Left hindlimb (tissue), 1 donor: Measurements from ENCODE around the gene EFCAB9.
"Not testable (repeated sequence)": the region's sequence is repeated elsewhere in the genome, so short reads cannot be mapped to it uniquely, and the experiment has no call there.

ENCODE experiments used
- DNase-seq: peaks from one replicate; pipeline ENCODE4 v3.0.0-alpha.2; 2018

The EFCAB9 gene

GRCh38 chr5:172193872-172194271, at the start of gene EFCAB9:
TSS of gene EFCAB9 (plus strand) at chr5:172194172. CDS start at chr5:172194173, 1 bp downstream.
- no peak for DNase-seq

GRCh38 chr5:172144291-172144815, 49.6 kb upstream of the EFCAB9 start:
- no peak for DNase-seq

GRCh38 chr5:172144931-172145869, 48.8 kb upstream of the EFCAB9 start:
- no peak for DNase-seq

- DNase-seq: no peak
These were observed 47.9 kb upstream of the EFCAB9 start for GRCh38 chr5:172145870-172146747.

DNA sequence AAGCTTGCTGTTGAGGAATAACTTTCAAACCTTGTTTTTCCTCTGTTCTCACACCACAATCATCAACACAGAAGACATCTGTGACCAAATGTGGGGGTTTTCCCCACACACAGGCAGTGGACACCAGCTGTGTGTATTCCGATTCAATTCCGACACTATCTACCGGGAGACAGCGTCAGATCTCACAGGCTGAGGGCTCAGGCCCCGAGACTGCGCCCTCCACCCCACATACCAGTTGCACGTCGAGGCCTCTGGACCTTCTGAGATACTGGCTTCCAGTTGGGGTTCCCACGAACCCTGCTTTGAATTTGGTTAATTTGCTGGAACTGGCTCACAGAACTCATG, 47.3 kb upstream of the EFCAB9 start:
- no peak for DNase-seq

- DNase-seq: no peak
These were observed 46.1 kb upstream of the EFCAB9 start for GRCh38 chr5:172147857-172148256.

- no peak for DNase-seq
These were observed 45.6 kb upstream of the EFCAB9 start for GRCh38 chr5:172148381-172148780.

DNA sequence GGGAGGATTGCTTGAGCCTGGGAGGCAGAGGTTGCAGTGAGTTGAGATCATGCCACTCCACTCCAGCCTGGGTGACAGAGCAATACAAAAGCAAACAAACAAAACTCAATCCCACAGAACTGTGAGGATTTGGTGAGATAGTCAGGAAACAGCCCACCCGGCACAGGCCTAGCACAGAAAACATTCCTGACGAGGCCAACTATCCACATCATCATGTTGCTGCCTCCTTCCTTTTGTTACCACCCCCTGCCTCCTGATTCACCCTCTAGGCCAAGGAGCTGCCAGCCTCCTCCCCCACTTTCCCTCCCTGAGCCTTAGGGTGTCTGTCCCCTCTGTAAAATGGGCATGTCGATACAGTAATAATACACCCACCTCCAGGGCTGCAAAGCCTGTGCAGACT, 44.9 kb upstream of the EFCAB9 start:
- DNase-seq: no peak

GRCh38 chr5:172149481-172149880, 44.5 kb upstream of the EFCAB9 start:
- DNase-seq: not testable (repeated sequence)

DNA sequence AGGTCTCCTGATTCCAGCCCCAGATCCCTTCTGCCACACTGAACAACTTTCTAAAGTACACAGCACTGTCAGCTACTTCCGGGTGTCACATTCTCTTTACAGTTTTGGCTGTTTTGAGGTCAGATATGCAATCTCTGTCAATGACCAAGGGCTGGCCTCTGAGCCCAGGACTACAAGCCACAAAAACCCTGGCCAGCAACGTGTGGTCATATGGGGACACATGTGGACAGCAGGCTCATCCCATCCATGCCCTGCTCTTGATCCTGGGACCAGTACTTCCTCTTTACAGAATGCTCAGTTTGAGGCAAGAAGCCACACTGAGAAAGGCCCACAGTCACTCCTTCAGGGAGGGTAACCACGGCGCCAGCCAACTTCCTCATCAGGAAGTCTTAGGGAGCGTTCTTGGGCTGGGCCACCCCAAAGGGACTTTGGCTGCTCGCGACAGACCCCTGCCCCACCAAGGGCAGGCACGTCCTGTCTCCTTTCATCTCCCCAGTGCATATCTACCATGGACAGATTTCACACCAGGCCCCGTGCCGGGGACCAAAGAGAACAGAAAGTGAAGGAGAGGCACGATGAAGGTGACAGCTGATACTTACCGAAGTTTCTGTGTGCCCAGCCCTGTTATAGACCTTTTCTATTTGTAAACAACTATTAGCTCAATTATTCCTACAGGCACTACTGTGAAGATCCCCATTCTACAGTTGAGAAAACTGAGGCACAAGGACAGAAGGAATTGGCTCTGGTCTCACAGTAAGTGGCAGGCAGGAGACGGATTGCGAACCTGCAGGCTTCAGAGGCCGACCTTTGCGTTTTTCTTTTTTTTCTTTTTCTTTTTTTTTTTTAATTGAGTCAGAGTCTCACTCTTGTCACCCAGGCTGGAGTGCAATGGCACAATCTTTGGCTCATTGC, 43.2 kb upstream of the EFCAB9 start:
- no peak for DNase-seq

GRCh38 chr5:172151661-172152210, 42.2 kb upstream of the EFCAB9 start:
- DNase-seq: no peak

DNA sequence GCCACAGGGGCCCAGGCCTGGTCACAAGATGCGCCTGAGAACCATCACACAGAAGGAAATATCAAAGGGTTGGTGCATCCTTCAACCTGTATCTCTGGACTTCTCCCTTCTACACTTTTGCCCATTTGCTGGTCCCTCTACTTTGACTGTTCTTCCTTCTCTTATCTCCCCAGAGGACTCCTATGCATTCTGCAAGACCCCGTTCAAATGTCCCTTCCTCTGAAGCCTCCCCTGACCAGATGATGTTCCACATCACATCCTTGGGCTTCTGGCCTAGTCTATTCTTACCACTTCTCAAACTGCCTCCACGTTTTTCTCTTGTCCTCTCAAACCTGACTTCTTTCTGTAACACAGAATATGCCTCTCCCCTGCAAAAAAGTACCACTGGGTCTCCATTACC, 40.3 kb upstream of the EFCAB9 start:
- DNase-seq: no peak

GRCh38 chr5:172155101-172155500, 38.9 kb upstream of the EFCAB9 start:
- not testable (repeated sequence) for DNase-seq

GRCh38 chr5:172156541-172156994, 37.4 kb upstream of the EFCAB9 start:
- no peak for DNase-seq

DNA sequence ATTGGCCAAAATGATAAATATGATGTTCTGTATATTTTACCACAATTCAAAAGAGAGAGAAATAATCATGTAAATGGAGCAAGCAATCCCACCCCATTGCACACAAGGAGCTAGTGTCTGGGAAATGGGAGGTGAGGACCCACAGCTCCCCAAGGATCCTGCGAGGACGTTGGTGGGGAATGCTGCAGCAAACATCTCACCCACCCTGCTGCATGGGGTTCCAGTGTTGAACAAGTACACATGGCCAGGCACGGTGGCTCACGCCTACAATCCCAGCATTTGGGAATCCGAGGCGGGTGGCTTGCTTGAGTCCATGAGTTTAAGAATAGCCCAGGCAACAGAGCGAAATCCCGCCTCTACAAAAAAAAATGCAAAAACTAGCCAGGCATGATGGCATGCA, 35.0 kb upstream of the EFCAB9 start:
- DNase-seq: no peak

GRCh38 chr5:172160506-172160905, 33.5 kb upstream of the EFCAB9 start:
- peak; percentile 1 for DNase-seq

GRCh38 chr5:172162323-172162986, 31.5 kb upstream of the EFCAB9 start:
- peak; percentile 74 for DNase-seq

DNA sequence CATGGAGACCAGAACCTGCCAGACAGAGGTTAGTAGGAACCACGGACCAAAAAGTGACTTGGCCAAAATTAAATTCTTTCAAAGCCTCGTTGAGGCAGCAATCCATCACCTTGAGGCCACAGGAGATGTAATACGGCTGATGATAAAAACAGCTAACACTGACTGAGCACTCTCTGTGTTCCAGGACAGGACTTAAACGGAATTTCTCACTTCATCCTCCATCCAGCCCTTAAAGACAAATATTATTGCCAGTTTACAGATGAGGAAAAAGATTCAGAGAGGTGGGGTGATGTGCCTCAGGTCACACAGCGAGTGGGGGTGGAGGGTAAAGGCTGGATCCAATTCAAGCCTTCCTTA, 31.0 kb upstream of the EFCAB9 start:
- DNase-seq: no peak

DNA sequence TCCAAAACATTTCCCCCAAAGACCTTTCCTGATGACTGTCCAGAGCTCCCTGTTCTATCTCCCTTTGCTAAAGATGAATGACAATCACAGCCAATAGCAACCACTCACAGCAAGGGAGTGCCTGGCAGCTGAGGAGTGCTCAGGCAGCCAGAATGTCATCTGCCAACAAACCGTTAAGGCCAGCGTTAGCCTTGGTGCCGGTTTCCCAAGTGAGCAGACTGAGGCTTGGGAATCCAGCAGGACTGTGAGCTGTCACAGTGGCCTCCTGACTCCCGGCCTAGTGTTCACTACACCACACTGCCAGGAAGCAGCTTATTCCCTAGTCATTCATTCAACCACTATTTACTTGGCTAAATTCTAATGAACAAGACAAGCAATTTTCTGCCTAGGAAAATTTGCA, 30.6 kb upstream of the EFCAB9 start:
- DNase-seq: peak; percentile 59

DNA sequence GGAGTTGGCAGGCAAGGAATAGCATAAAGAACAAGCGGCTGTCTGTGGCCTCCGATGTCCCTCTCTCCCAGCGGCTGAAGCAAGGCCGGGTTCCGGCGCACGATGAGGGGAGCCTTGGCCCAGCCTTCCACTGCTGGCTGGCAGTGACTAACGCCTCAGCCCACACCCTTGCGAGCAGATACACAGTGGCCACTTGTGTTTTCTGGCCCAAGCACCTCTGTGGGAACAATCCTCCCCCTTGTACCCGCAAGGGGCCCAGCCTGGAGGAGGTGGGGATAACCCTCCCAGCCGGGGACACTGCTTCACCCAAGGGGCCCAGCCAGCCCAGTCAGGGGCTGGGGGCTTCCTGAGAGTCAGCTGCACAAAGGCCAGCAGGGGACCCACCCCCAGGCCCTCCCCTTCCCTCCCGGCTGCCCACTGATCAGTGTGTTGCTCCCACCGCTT, 29.2 kb upstream of the EFCAB9 start:
- peak; percentile 86 for DNase-seq

DNA sequence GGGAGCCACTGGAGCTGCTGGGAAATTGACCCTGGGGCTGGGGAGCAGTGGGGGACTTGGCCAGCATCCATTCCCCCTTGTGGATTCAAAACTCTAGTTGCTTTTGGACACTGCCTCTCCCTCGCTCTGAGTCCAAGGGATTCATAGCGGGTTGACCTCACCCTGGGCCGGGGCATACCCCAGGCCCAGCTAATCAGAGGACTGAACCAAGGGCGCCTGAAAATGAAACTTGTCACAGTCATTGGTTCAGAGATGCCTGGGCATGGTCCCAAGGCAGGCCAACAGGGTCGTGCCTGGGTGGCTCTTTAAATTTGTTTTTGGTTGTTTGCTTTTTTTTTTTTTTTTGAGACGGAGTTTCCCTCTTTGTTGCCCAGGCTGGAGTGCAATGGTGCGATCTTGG, 28.5 kb upstream of the EFCAB9 start:
- DNase-seq: peak; percentile 28
